ENCODE measurements around the gene ITPRIP.

ITPRIP gene

GRCh38 chr10:104279550-104280259 is 58.6 kb downstream of the ITPRIP start:
- no peak overlapping the region for H2BK120ac ChIP-seq (ENCODE audit: low read depth, low read length)
- DNase-seq (ENCODE audit: low spot score): no peak
- no peak overlapping the region for H2AFZ ChIP-seq (ENCODE audit: low read length)
- H3K23ac ChIP-seq (ENCODE audit: low read depth, low read length, poor library complexity): no peak overlapping the region
- peaks cover 0 to 2% of the 10 kb centered on the region in 2 donors for H3K4me1 ChIP-seq (ENCODE audit: control insufficient read depth in 2 of 2, insufficient read depth in 1 of 2, low read depth in 1 of 2, low read length in 2 of 2)
- H3K9me3 ChIP-seq (replicated peaks in 1 of 2; ENCODE audit: control insufficient read depth in 2 of 2, insufficient read depth in 1 of 2, low read depth in 1 of 2, low read length in 2 of 2): no peaks in the 10 kb centered on the region
- no peak overlapping the region for H3K27ac ChIP-seq (replicated peaks; ENCODE audit: low read length)
- no peak overlapping the region for H4K8ac ChIP-seq (ENCODE audit: low read depth, low read length)
- no peak overlapping the region for H4K91ac ChIP-seq (ENCODE audit: low read depth, low read length, poor library complexity)
- peaks cover 0 to 8% (median 3%) of the 10 kb centered on the region in 3 experiments for H3K27me3 ChIP-seq (ENCODE audit: control insufficient read depth in 3 of 3, insufficient read depth in 3 of 3, low read depth in 1 of 3, low read length in 3 of 3)
- H3K4ac ChIP-seq (ENCODE audit: low read length): no peak overlapping the region
- no peak overlapping the region for H3K4me3 ChIP-seq (ENCODE audit: low read length in 2 of 2)
- H2AK5ac ChIP-seq (ENCODE audit: low read depth, low read length): no peak overlapping the region
- H2BK5ac ChIP-seq (ENCODE audit: low read length): no peak overlapping the region
- no peak overlapping the region for H2BK12ac ChIP-seq (ENCODE audit: low read length)
- no peak overlapping the region for H3K9ac ChIP-seq (ENCODE audit: low read depth, low read length, poor library complexity)
- no peak overlapping the region for H2BK15ac ChIP-seq (ENCODE audit: low read length)
- no CpG with 5 or more reads among the region's 3 CpGs for WGBS, 2 donors (ENCODE audit: extremely low coverage in 2 of 2, insufficient read length in 2 of 2, insufficient replicate concordance in 1 of 2)
- no peaks in the 10 kb centered on the region for H3K79me1 ChIP-seq (ENCODE audit: low read depth, low read length)
- no peaks in the 10 kb centered on the region for H3K36me3 ChIP-seq (replicated peaks in 1 of 2; ENCODE audit: control insufficient read depth in 2 of 2, insufficient read depth in 2 of 2, low read length in 2 of 2)
- H3K14ac ChIP-seq (ENCODE audit: low read length): no peak overlapping the region
- no peak overlapping the region for H3K18ac ChIP-seq (ENCODE audit: low read length)
- no peak overlapping the region for H3K4me2 ChIP-seq (ENCODE audit: insufficient read depth, low read length, poor library complexity, severe bottlenecking)

GRCh38 chr10:104277785-104278184 is 60.5 kb downstream of the ITPRIP start:
- WGBS, 2 donors (ENCODE audit: extremely low coverage in 2 of 2, insufficient read length in 2 of 2, insufficient replicate concordance in 1 of 2): no CpG with 5 or more reads among the region's 2 CpGs
- peaks cover 0 to 2% of the 10 kb centered on the region in 2 donors for H3K4me1 ChIP-seq (ENCODE audit: control insufficient read depth in 2 of 2, insufficient read depth in 1 of 2, low read depth in 1 of 2, low read length in 2 of 2)
- H3K23ac ChIP-seq (ENCODE audit: low read depth, low read length, poor library complexity): no peak overlapping the region

GRCh38 chr10:104276192-104276591 is 62.1 kb downstream of the ITPRIP start:
- no CpG with 5 or more reads among the region's 1 CpG for WGBS, 2 donors (ENCODE audit: extremely low coverage in 2 of 2, insufficient read length in 2 of 2, insufficient replicate concordance in 1 of 2)
- no peak overlapping the region for H3K18ac ChIP-seq (ENCODE audit: low read length)
- no peak overlapping the region for H3K4me3 ChIP-seq (ENCODE audit: low read length in 2 of 2)
- no peak overlapping the region for H2AK5ac ChIP-seq (ENCODE audit: low read depth, low read length)
- no peaks in the 10 kb centered on the region for H3K79me1 ChIP-seq (ENCODE audit: low read depth, low read length)
- H4K91ac ChIP-seq (ENCODE audit: low read depth, low read length, poor library complexity): no peak overlapping the region
- H2BK5ac ChIP-seq (ENCODE audit: low read length): no peak overlapping the region
- no peak overlapping the region for H3K27ac ChIP-seq (replicated peaks; ENCODE audit: low read length)
- H2BK15ac ChIP-seq (ENCODE audit: low read length): no peak overlapping the region
- no peak overlapping the region for H4K8ac ChIP-seq (ENCODE audit: low read depth, low read length)
- peaks cover 0 to 2% of the 10 kb centered on the region in 2 donors for H3K4me1 ChIP-seq (ENCODE audit: control insufficient read depth in 2 of 2, insufficient read depth in 1 of 2, low read depth in 1 of 2, low read length in 2 of 2)
- no peak overlapping the region for H2AFZ ChIP-seq (ENCODE audit: low read length)
- DNase-seq (ENCODE audit: low spot score): no peak
- H3K4me2 ChIP-seq (ENCODE audit: insufficient read depth, low read length, poor library complexity, severe bottlenecking): no peak overlapping the region
- H3K36me3 ChIP-seq (replicated peaks in 1 of 2; ENCODE audit: control insufficient read depth in 2 of 2, insufficient read depth in 2 of 2, low read length in 2 of 2): no peaks in the 10 kb centered on the region
- H3K9me3 ChIP-seq (replicated peaks in 1 of 2; ENCODE audit: control insufficient read depth in 2 of 2, insufficient read depth in 1 of 2, low read depth in 1 of 2, low read length in 2 of 2): no peaks in the 10 kb centered on the region
- H3K23ac ChIP-seq (ENCODE audit: low read depth, low read length, poor library complexity): no peak overlapping the region
- no peak overlapping the region for H3K14ac ChIP-seq (ENCODE audit: low read length)
- no peak overlapping the region for H2BK12ac ChIP-seq (ENCODE audit: low read length)
- H2BK120ac ChIP-seq (ENCODE audit: low read depth, low read length): no peak overlapping the region
- H3K4ac ChIP-seq (ENCODE audit: low read length): no peak overlapping the region
- peaks cover 0 to 8% (median 3%) of the 10 kb centered on the region in 3 experiments for H3K27me3 ChIP-seq (ENCODE audit: control insufficient read depth in 3 of 3, insufficient read depth in 3 of 3, low read depth in 1 of 3, low read length in 3 of 3)
- no peak overlapping the region for H3K9ac ChIP-seq (ENCODE audit: low read depth, low read length, poor library complexity)

More at GRCh38 chr10:104277785-104278184, 60.5 kb downstream of the ITPRIP start:
- peaks cover 0 to 8% (median 3%) of the 10 kb centered on the region in 3 experiments for H3K27me3 ChIP-seq (ENCODE audit: control insufficient read depth in 3 of 3, insufficient read depth in 3 of 3, low read depth in 1 of 3, low read length in 3 of 3)
- no peaks in the 10 kb centered on the region for H3K36me3 ChIP-seq (replicated peaks in 1 of 2; ENCODE audit: control insufficient read depth in 2 of 2, insufficient read depth in 2 of 2, low read length in 2 of 2)
- no peak overlapping the region for H2AFZ ChIP-seq (ENCODE audit: low read length)
- no peak overlapping the region for H2AK5ac ChIP-seq (ENCODE audit: low read depth, low read length)
- H3K18ac ChIP-seq (ENCODE audit: low read length): no peak overlapping the region
- H3K14ac ChIP-seq (ENCODE audit: low read length): no peak overlapping the region
- no peak for DNase-seq (ENCODE audit: low spot score)
- no peak overlapping the region for H4K91ac ChIP-seq (ENCODE audit: low read depth, low read length, poor library complexity)
- no peak overlapping the region for H2BK15ac ChIP-seq (ENCODE audit: low read length)
- H3K4me3 ChIP-seq (ENCODE audit: low read length in 2 of 2): no peak overlapping the region
- no peak overlapping the region for H3K4ac ChIP-seq (ENCODE audit: low read length)
- no peaks in the 10 kb centered on the region for H3K9me3 ChIP-seq (replicated peaks in 1 of 2; ENCODE audit: control insufficient read depth in 2 of 2, insufficient read depth in 1 of 2, low read depth in 1 of 2, low read length in 2 of 2)
- no peaks in the 10 kb centered on the region for H3K79me1 ChIP-seq (ENCODE audit: low read depth, low read length)
- no peak overlapping the region for H2BK5ac ChIP-seq (ENCODE audit: low read length)
- H3K9ac ChIP-seq (ENCODE audit: low read depth, low read length, poor library complexity): no peak overlapping the region
- H3K4me2 ChIP-seq (ENCODE audit: insufficient read depth, low read length, poor library complexity, severe bottlenecking): no peak overlapping the region
- no peak overlapping the region for H4K8ac ChIP-seq (ENCODE audit: low read depth, low read length)
- no peak overlapping the region for H3K27ac ChIP-seq (replicated peaks; ENCODE audit: low read length)
- no peak overlapping the region for H2BK12ac ChIP-seq (ENCODE audit: low read length)
- H2BK120ac ChIP-seq (ENCODE audit: low read depth, low read length): no peak overlapping the region

GRCh38 chr10:104274762-104275721 is 63.2 kb downstream of the ITPRIP start:
- peak overlapping the region; percentile 84 for H2BK120ac ChIP-seq (ENCODE audit: low read depth, low read length)
- DNase-seq (ENCODE audit: low spot score): no peak
- peak overlapping the region in 1 of 2 donors; percentile 21 for H3K4me3 ChIP-seq (ENCODE audit: low read length in 2 of 2)

More at GRCh38 chr10:104274762-104275721, 63.2 kb downstream of the ITPRIP start:
- Histone ChIP-seq H2AFZ (ENCODE audit: low read length) (peak overlapping the region; percentile 61), H3K27me3 (ENCODE audit: control insufficient read depth in 3 of 3, insufficient read depth in 3 of 3, low read depth in 1 of 3, low read length in 3 of 3) (peaks cover 0 to 8% (median 3%) of the 10 kb centered on the region in 3 experiments), H3K9ac (ENCODE audit: low read depth, low read length, poor library complexity) (no peak overlapping the region), H4K8ac (ENCODE audit: low read depth, low read length) (no peak overlapping the region), H2BK15ac (ENCODE audit: low read length) (no peak overlapping the region), H3K4ac (ENCODE audit: low read length) (peak overlapping the region; percentile 23), H2BK12ac (ENCODE audit: low read length) (no peak overlapping the region), H3K4me1 (ENCODE audit: control insufficient read depth in 2 of 2, insufficient read depth in 1 of 2, low read depth in 1 of 2, low read length in 2 of 2) (peaks cover 0 to 2% of the 10 kb centered on the region in 2 donors), H3K14ac (ENCODE audit: low read length) (no peak overlapping the region), H3K36me3 (replicated peaks in 1 of 2; ENCODE audit: control insufficient read depth in 2 of 2, insufficient read depth in 2 of 2, low read length in 2 of 2) (no peaks in the 10 kb centered on the region), H2AK5ac (ENCODE audit: low read depth, low read length) (peak overlapping the region; percentile 34), H3K4me2 (ENCODE audit: insufficient read depth, low read length, poor library complexity, severe bottlenecking) (peak overlapping the region; percentile 65), H3K27ac (replicated peaks; ENCODE audit: low read length) (no peak overlapping the region), H4K91ac (ENCODE audit: low read depth, low read length, poor library complexity) (no peak overlapping the region), H3K79me1 (ENCODE audit: low read depth, low read length) (no peaks in the 10 kb centered on the region), H3K23ac (ENCODE audit: low read depth, low read length, poor library complexity) (peak overlapping the region; percentile 44), H3K9me3 (replicated peaks in 1 of 2; ENCODE audit: control insufficient read depth in 2 of 2, insufficient read depth in 1 of 2, low read depth in 1 of 2, low read length in 2 of 2) (no peaks in the 10 kb centered on the region), H2BK5ac (ENCODE audit: low read length) (no peak overlapping the region), H3K18ac (ENCODE audit: low read length) (peak overlapping the region; percentile 80)
- no CpG with 5 or more reads among the region's 42 CpGs for WGBS, 2 donors (ENCODE audit: extremely low coverage in 2 of 2, insufficient read length in 2 of 2, insufficient replicate concordance in 1 of 2)
